GM19455 (cell line): Measurements from ENCODE around the gene MCF2L2.

Source experiments
- ATAC-seq: cut with Tn5 transposase; IDR thresholded peaks from one replicate; pipeline ENCODE4 v1.9.1; 2021; ENCODE audit not compliant: unreplicated experiment

The MCF2L2 gene

GRCh38 chr3:183151821-183152351 is 276.5 kb downstream of the MCF2L2 start:
- ATAC-seq = no peak

GRCh38 chr3:183151086-183151485 is 277.3 kb downstream of the MCF2L2 start:
- ATAC-seq = no peak

GRCh38 chr3:183149915-183150750 is 278.3 kb downstream of the MCF2L2 start:
- ATAC-seq = no peak

- ATAC-seq = no peak
Observed at GRCh38 chr3:183148056-183148455, 280.4 kb downstream of the MCF2L2 start.

GRCh38 chr3:183144363-183144762 is 284.1 kb downstream of the MCF2L2 start:
- no peak for ATAC-seq

- no peak for ATAC-seq
Observed at GRCh38 chr3:183142199-183142598, 286.2 kb downstream of the MCF2L2 start.

GRCh38 chr3:183134844-183135243 is 293.6 kb downstream of the MCF2L2 start:
- no peak for ATAC-seq

- no peak for ATAC-seq
Observed at GRCh38 chr3:183132409-183132808, 296.0 kb downstream of the MCF2L2 start.

GRCh38 chr3:183131735-183132134 is 296.7 kb downstream of the MCF2L2 start:
- no peak for ATAC-seq

- no peak for ATAC-seq
Observed at GRCh38 chr3:183131186-183131725, 297.2 kb downstream of the MCF2L2 start.

- ATAC-seq = no peak
Observed at GRCh38 chr3:183129243-183129642, 299.2 kb downstream of the MCF2L2 start.

- no peak for ATAC-seq
Observed at GRCh38 chr3:183128709-183129108, 299.7 kb downstream of the MCF2L2 start.
